GM23338 (cell line): ENCODE data around the gene RELL1.

Source experiments
- CREB1 ChIP-seq: fragments of 250-450 bp; sonication (Bioruptor Pico); IDR thresholded peaks from 2 replicates; pipeline ENCODE4 v1.5.0; 2020; ENCODE audit warnings: low read depth, mild to moderate bottlenecking, moderate library complexity
- CTCF ChIP-seq, 2 experiments: fragments of 200-600 bp in 1 of 2; sonication (generic) in 1 of 2; conservative IDR thresholded peaks; 2 replicates each; pipeline versions ENCODE4 v1.5.1 to v1.6.1; 2016 to 2017; ENCODE audit warnings: antibody characterized with exemption in 2 of 2, low read depth in 2 of 2, mild to moderate bottlenecking in 2 of 2, moderate library complexity in 1 of 2
- EZH2 ChIP-seq: fragments of 200-600 bp; sonication (generic); IDR thresholded peaks from one replicate; pipeline ENCODE4 v1.8.0; 2017; ENCODE audit warnings: antibody characterized with exemption, mild to moderate bottlenecking, low read depth; ENCODE audit not compliant: unreplicated experiment
- EZH2phosphoT487 ChIP-seq: fragments of 200-600 bp; sonication (generic); IDR thresholded peaks from one replicate; pipeline ENCODE4 v1.8.1; 2018; ENCODE audit warnings: antibody characterized with exemption; ENCODE audit not compliant: unreplicated experiment
- POLR2AphosphoS5 ChIP-seq: IDR thresholded peaks from 2 replicates; pipeline ENCODE4 v1.6.1; 2016; ENCODE audit warnings: antibody characterized with exemption, low read depth
- REST ChIP-seq: IDR thresholded peaks from one replicate; pipeline ENCODE4 v1.6.1; 2018; ENCODE audit warnings: antibody characterized with exemption; ENCODE audit not compliant: unreplicated experiment
- STAT1 ChIP-seq: IDR thresholded peaks from one replicate; pipeline ENCODE4 v1.6.1; 2016; ENCODE audit warnings: antibody characterized with exemption; ENCODE audit not compliant: unreplicated experiment

- TF ChIP-seq CTCF (conservative IDR thresholded peaks at IDR 0.05; ENCODE audit: low read depth in 2 of 2) (no peak), CREB1 (CRISPR knock-in tag) (no peak), REST (no peak), EZH2phosphoT487 (no peak), POLR2AphosphoS5 (no peak), EZH2 (no peak), STAT1 (no peak)
Observed at GRCh38 chr4:37635155-37635554, 51.0 kb downstream of the RELL1 start.
